HG02943 (cell line): ENCODE results near the gene PILRB.
"Not testable (repeated sequence)": the region's sequence is repeated elsewhere in the genome, so short reads cannot be mapped to it uniquely, and the experiment has no call there.

Experiments
- ATAC-seq: cut with Tn5 transposase; IDR thresholded peaks from one replicate; pipeline ENCODE4 v1.9.1; 2021; ENCODE audit warnings: mild to moderate bottlenecking, low read depth, moderate library complexity; ENCODE audit not compliant: unreplicated experiment

Gene PILRB

DNA sequence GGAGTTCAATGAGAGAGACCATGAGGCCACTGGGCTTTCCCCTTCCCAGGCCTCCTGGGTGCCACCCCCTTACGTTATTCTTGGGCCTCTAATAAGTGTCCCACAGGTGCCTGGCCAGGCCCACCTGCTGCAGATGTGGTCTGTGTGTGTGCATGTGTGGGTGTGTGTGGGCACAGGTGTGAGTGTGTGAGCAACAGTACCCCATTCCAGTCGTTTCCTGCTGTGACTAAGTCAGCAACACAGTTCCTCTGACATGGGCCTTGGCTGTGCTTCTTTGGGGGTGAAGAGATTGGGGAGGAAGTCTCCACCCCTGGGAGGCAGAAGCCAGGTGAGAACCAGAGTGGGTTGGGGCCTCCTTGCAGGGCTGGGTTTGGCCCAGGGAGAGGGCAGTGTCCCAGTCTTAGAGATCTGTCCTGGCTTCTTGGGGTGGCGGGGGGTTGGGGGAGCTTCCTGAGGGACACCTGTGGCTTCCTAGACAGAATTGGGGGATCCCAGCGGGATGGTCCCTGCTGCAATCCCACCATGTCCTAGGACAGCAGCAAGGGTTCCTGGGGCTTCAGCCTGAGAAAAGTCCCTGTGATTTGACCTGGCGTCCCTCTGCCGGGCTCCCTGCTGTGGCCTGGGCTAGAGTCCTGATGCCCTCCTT, 4.1 kb upstream of the PILRB start:
- ATAC-seq: no peak

GRCh38 chr7:100356416-100357068, 1.4 kb upstream of the PILRB start:
- ATAC-seq: no peak

DNA sequence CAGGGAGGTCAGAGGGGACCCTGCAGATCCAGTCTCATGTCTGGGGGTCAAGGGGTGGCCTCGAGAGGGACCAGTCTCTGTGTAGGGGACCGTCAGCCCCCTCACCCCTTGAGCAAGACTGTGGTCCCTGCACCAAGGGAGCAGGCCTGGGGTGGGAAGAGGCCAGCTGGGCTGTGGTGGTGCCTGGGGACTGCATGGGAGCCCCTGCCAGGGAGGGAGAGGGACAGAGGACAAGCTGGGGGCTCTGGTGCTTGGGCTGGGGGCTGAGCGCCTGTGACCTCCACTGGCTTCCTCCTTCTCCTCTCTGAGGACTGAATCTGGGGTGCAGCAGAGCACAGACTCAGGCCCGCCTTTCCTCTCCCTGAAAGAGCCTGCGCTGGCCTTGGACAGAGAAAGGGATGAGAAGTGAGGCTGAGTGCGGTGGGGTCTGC, 771 bp upstream of the PILRB start:
- ATAC-seq: no peak

- ATAC-seq: no peak
These were observed 918 bp downstream of the PILRB start for GRCh38 chr7:100358857-100359212.

GRCh38 chr7:100360135-100360854, 2.4 kb downstream of the PILRB start:
- ATAC-seq: no peak

- no peak for ATAC-seq
These were observed 5.2 kb downstream of the PILRB start for GRCh38 chr7:100363098-100363497.

DNA sequence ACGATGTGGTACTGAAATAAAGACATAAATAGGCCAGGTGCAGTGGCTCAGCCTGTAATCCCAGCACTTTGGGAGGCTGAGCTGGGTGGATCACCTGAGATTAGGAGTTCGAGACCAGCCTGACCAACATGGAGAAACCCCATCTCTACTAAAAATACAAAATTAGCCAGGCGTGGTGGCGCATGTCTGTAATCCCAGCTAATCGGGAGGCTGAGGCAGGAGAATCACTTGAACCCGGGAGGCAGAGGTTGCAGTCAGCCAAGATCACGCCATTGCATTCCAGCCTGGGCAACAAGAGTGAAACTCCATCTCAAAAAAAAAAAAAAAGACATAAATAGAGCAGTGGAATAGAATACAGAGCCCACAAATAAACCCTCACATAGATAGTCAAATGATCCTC, 5.9 kb downstream of the PILRB start:
- ATAC-seq: not testable (repeated sequence)

GRCh38 chr7:100364480-100364879, 6.6 kb downstream of the PILRB start:
- no peak for ATAC-seq

DNA sequence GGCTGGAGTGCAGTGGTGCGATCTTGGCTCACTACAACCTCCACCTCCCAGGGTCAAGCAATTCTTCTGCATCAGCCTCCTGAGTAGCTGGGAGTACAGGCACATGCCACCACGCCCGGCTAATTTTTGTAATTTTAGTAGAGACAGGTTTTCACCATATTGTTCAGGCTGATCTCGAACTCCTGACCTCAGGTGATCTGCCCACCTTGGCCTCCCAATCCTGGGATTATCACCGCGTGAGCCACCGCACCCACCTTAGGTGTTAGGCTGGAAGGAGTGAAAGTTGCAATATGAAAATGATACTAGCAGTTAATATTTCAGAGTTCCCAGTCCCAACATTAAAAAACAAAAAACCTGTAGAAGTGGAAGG, 8.1 kb downstream of the PILRB start:
- ATAC-seq: not testable (repeated sequence)

DNA sequence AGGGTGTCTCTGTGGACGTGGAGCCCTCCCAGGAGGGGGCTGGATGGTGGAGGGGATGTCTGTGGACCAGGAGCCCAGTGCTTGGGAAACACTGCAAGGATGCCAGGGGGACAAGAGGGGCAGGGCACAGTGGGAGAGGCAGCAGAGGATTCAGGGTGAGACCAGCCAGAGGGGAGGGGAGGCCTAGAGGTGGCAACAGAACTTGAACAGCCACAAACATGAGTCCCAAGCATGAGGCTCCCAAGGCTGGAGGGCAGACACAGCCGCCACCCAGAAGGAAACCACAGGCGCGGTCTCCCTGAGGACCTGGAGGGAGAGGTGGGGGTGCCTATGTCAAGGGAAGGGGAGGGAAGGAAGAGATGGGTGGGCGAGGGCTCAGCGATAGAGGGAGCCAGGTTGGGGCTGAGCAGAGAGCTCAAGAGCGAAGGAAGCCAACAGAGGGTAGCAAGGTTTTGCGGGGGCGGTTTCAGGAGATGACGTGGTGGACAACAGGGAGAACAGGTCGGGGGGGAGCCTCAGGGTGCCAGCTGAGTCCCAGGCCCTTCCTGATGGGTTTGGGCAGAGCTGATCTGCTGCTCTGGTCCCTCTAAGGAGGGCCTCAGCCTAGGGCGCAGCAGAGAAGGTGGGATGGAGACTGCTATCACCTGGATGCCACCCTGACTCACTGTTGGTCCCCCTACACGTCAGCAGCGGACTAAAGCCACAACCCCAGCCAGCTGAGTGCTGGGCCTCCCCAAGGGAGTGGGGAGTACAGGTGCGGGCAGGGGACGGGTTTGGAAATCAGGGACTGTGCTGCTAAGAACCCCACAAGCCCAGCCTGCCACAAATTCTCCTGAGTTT, 8.7 kb downstream of the PILRB start:
- no peak for ATAC-seq

DNA sequence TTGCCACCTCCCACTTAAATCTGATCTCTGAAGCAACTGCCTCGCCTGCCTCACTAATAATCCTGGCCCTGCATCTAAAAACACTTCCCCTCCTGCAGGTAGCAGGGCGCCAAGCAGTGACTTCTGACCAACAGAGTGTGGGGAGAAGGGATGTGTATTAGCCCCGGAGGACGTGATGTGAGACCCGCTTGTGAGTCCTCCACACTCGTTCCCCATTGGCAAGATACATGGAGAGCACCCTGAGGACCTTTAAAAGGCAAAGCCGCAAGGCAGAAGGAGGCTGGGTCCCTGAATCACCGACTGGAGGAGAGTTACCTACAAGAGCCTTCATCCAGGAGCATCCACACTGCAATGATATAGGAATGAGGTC, 9.3 kb downstream of the PILRB start:
- no peak for ATAC-seq

GRCh38 chr7:100367676-100368613, 10.0 kb downstream of the PILRB start:
- no peak for ATAC-seq

- ATAC-seq: no peak
These were observed 11.2 kb downstream of the PILRB start for GRCh38 chr7:100369105-100369504.

DNA sequence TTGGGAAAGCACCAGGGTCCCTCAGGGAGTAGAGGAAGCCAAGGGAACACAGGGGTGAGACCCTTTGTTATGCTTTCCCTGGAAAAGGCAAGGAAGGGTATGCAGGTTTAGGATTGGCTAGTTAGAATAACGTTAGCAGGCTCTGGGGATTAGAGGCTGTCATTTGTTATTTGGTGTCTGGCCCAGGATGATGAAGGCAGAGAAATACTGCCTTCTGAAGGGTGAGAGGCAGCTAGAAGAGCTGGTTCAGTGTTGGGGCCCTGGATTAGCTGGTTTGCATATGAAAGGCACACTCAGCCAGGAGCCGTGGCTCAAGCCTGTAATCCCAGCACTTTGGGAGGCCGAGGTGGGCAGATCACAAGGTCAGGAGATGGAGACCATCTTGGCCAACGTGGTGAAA, 12.4 kb downstream of the PILRB start:
- ATAC-seq: no peak

DNA sequence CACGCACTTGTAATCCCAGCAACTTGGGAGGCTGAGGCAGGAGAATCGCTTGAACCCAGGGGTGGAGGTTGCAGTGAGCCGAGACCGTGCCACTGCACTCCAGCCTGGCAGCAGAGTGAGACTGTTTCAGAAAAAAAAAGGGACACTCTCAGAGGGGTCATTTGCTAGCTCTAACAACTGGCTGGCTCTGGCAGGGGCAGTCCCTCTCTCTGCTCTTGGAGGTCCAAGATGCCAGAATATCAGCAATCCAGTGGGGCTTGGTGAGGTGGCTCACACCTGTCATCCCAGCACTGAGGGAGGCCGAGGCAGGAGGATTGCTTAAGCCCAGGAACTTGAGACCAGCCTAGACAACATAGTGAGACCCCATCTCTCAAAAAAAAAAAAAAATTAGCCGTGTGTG, 12.8 kb downstream of the PILRB start:
- no peak for ATAC-seq

- no peak for ATAC-seq
These were observed 13.7 kb downstream of the PILRB start for GRCh38 chr7:100371561-100372171.

- no peak for ATAC-seq
These were observed 14.3 kb downstream of the PILRB start for GRCh38 chr7:100372256-100372655.

DNA sequence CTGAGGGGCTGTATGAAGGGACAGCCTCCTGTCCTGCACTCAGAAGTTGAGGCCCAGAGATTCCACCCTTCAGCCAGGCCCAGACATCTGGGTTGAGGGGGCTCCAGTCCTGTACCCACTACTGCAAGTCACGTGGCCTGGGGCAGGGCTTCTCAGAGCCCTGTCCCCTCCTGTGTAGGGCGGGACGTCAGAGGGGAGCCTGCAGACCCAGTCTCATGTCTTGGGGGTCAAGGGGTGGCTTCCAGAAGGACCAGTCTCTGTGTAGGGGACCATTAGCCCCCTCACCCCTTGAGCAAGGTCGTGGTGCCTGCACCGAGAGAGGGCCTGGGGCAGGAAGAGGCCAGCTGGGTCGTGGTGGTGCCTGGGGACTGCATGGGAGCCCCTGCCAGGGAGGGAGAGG, 14.8 kb downstream of the PILRB start:
- no peak for ATAC-seq

GRCh38 chr7:100373261-100373831, 15.4 kb downstream of the PILRB start, which contains the start of gene PILRA:
Gene PILRA (plus strand): TSS chr7:100373487. CDS start chr7:100373657, 170 bp downstream.
- no peak for ATAC-seq
